ENCODE data around the gene TCF7L2.

- no peak for TF ChIP-seq POLR2AphosphoS5 (IDR thresholded peaks at IDR 0.05; ENCODE audit: control insufficient read depth, insufficient read depth, low read depth, low read length)
- no peak for TF ChIP-seq CTCF (IDR thresholded peaks at IDR 0.05 in 2 of 3, conservative IDR thresholded peaks at IDR 0.05 in 1 of 3; ENCODE audit: insufficient read depth in 2 of 3, low read depth in 1 of 3, low read length in 3 of 3)
- no peak for TF ChIP-seq ATF2 (CRISPR knock-in tag; IDR thresholded peaks at IDR 0.05)
- TF ChIP-seq RAD21 (CRISPR knock-in tag; conservative IDR thresholded peaks at IDR 0.05 in 1 of 2, IDR thresholded peaks at IDR 0.05 in 1 of 2): no peak
- no peak for TF ChIP-seq SP2 (IDR thresholded peaks at IDR 0.05; ENCODE audit: extremely low read depth, low read depth, low read length, poor library complexity, severe bottlenecking)
- TF ChIP-seq HMGXB4 (CRISPR knock-in tag; IDR thresholded peaks at IDR 0.05): no peak
- TF ChIP-seq RBM39 (optimal IDR thresholded peaks at IDR 0.05; ENCODE audit: low read depth, low read length): no peak
- TF ChIP-seq TEAD4 (IDR thresholded peaks at IDR 0.05; ENCODE audit: low read length): no peak
- TF ChIP-seq TEAD4 (CRISPR knock-in tag; IDR thresholded peaks at IDR 0.05; ENCODE audit: borderline replicate concordance): no peak
- no peak for TF ChIP-seq EGR1 (conservative IDR thresholded peaks at IDR 0.05)
- no peak for TF ChIP-seq ZBTB33 (CRISPR knock-in tag; IDR thresholded peaks at IDR 0.05)
- TF ChIP-seq MGA (IDR thresholded peaks at IDR 0.05): no peak
- no peak for TF ChIP-seq ZNF263 (CRISPR knock-in tag; IDR thresholded peaks at IDR 0.05; ENCODE audit: borderline replicate concordance)
- TF ChIP-seq FOXM1 (IDR thresholded peaks at IDR 0.05; ENCODE audit: low read depth): no peak
- TF ChIP-seq FOXM1 (CRISPR knock-in tag; IDR thresholded peaks at IDR 0.05; ENCODE audit: low read depth): no peak
- TF ChIP-seq ATF1 (CRISPR knock-in tag; IDR thresholded peaks at IDR 0.05): no peak
- TF ChIP-seq ATF1 (tag; IDR thresholded peaks at IDR 0.05): no peak
These were observed 49.1 kb downstream of the TCF7L2 start for GRCh38 chr10:112999102-112999501.
